Choroid plexus epithelial cell (primary cell): ENCODE results near the gene CADM3.

Experiments
- DNase-seq: peaks from one replicate; pipeline ENCODE4 v3.0.0-alpha.2; 2010; ENCODE audit warnings: low read depth
- H3K4me3 ChIP-seq: 2 replicates; pipeline ENCODE4 v1.5.1; 2011; ENCODE audit warnings: low read depth, mild to moderate bottlenecking, control low read depth, low read length, moderate library complexity
- TF ChIP-seq, protein P1 (sequence below): conservative IDR thresholded peaks from 2 replicates; pipeline ENCODE4 v1.5.1; 2011; ENCODE audit warnings: low read depth, mild to moderate bottlenecking, control low read depth, inconsistent platforms, low read length, moderate library complexity

CADM3 gene

DNA sequence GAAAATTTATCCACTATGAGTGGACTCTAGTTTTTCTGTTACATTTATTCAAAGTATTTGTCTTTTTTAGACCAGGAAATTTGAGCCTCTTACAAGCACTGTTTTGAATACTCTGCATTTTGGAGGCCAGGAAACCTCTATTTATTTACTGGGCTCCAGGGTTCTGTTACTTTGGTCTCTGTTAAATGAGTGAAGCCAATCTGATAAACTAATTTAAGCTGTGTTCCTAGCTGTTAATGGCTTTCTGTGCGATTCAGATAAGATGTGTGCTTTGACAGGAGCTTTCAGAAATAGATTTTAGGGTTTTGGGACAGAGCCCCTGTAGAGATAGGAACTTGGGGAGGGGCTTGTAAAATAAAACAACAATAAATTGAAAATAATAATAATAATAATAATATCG is 57.1 kb downstream of the CADM3 start:
- H3K4me3 ChIP-seq, result no peak overlapping the region
- no peak for DNase-seq
- TF ChIP-seq, protein P1, sequence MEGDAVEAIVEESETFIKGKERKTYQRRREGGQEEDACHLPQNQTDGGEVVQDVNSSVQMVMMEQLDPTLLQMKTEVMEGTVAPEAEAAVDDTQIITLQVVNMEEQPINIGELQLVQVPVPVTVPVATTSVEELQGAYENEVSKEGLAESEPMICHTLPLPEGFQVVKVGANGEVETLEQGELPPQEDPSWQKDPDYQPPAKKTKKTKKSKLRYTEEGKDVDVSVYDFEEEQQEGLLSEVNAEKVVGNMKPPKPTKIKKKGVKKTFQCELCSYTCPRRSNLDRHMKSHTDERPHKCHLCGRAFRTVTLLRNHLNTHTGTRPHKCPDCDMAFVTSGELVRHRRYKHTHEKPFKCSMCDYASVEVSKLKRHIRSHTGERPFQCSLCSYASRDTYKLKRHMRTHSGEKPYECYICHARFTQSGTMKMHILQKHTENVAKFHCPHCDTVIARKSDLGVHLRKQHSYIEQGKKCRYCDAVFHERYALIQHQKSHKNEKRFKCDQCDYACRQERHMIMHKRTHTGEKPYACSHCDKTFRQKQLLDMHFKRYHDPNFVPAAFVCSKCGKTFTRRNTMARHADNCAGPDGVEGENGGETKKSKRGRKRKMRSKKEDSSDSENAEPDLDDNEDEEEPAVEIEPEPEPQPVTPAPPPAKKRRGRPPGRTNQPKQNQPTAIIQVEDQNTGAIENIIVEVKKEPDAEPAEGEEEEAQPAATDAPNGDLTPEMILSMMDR, result no peak

DNA sequence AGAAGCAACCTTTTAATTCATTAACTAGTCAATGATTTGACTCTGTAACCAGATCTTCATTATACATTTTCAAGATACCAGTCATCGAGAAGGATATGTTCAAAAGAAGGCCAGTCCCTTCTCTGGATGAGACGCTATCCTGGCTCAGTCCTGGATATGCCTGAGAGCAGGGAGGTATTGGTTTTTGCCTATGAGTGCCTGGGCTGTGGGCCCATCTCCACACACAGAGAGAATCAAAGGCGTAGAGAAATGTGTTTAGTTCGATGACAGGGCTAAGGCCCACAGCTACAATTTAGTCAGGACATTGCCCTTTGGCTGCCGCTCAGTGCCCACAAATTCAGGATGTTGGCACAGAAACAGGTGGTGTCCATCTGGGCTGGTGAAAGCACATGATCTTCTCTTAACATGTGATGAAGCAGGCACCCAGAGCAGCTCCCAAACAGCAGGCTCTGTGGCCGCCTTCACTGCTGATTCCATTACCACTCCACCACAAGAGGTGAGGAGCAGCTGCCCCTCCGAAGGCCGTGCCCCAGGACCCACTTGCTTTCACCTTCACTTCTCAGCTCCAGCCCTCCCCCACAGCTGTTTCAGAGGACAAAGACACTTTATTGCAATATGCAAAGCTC is 58.0 kb downstream of the CADM3 start:
- H3K4me3 ChIP-seq, result no peak overlapping the region
- DNase-seq, result no peak
- TF ChIP-seq, protein P1, result no peak

DNA sequence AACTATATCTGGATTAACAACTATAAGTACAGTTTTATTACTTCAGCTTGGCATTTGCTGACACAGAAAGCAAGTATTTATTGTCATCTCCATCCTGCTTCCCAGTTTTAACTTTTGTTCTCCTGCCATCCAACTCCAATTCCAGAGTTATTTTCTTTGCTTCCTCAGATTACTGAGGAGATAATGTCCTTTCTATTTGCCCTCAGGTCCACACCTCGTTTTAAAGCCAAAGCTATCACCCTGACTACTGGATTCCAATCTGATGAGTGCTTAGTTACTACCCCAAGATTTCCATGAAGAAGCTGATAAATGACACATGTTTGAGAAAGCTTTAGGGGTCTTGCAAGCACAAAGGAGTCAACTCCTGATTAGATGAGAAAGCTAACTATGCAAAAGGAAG is 58.5 kb downstream of the CADM3 start:
- H3K4me3 ChIP-seq, result no peak overlapping the region
- TF ChIP-seq, protein P1, result no peak
- no peak for DNase-seq

DNA sequence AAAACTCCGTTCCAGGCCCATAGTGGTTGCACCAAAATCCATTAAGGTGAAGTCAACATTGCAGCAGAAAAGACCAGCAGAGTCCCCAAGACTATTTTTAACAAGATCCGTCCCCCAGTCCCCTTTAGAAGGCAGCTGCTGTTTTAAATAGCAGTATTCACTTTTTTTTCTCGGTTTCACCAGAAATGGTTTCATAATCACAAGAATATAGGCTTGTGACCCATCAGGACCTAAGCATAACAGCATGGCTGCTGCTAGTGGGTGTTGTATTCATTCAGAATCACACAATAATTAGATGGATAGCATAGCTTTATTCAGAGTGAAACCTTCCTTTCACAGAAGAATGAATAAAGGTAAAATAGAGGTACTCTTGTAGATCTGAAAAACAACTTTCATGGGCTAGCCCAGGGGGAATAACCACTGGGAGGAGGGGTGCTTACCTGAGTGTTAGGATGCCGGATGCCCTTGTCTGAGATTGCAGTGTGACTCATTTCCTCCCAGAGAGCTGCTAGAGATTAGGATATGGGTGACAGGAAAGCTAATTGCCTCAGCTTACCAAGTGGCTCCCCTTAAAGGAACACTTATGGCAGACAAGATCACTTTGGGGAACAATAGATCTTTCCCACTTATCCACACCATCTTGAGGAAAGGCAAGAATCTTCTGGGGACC is 68.3 kb downstream of the CADM3 start:
- H3K4me3 ChIP-seq, result no peak overlapping the region
- no peak for DNase-seq
- TF ChIP-seq, protein P1, result no peak

DNA sequence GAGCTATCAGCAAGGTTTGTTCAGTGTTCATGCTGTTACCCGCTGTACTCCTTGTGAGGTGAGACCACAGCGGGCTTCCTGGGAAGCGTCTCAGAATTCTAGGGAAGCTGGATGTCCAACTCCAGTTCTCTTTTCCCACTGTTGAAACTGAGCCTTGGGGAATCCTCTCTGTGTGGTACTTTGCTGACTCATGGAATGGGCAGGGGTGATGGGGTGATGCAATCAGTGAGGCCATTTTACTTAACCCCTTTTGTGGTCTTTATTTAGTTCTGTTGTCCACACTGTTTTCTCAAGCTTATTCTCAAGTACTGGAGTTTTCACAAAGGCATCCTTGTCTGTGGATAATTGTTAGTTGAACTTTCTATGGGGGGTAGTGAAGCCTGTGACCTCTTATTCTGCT is 75.9 kb downstream of the CADM3 start:
- TF ChIP-seq, protein P1, result no peak
- DNase-seq, result no peak
- no peak overlapping the region for H3K4me3 ChIP-seq

DNA sequence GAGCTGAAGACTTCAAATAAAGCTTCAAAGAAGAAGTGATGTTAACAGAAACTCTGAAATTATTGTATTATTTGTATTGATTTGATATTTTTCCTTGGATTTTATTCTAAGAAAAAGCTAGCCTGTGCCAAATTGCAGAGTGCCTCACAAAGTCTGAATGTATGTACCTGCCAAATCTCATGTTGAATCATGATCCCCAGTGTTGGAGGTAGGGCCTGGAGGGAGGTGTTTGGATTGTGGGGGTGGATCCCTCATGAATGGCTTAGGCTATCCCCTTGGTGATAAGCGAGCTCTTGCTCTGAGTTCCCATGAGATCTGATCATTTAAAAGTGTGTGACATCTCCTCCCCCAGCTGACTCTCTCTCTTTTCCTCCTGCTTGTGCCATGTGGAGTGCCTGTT is 76.9 kb downstream of the CADM3 start:
- TF ChIP-seq, protein P1, result no peak
- no peak for DNase-seq
- H3K4me3 ChIP-seq, result no peak overlapping the region
